ENCODE measurements around the gene MTMR6.

MTMR6 gene

GRCh38 chr13:25286969-25287961, at the start of gene MTMR6:
TSS of gene MTMR6 (minus strand) at chr13:25287488. CDS start at chr13:25287247, 241 bp downstream.
- DNase-seq, result peak; percentile 82

- DNase-seq, result no peak
These were observed 48.6 kb upstream of the MTMR6 start for GRCh38 chr13:25335856-25336255.

- DNase-seq, result no peak
These were observed 43.3 kb upstream of the MTMR6 start for GRCh38 chr13:25330541-25330940.

DNA sequence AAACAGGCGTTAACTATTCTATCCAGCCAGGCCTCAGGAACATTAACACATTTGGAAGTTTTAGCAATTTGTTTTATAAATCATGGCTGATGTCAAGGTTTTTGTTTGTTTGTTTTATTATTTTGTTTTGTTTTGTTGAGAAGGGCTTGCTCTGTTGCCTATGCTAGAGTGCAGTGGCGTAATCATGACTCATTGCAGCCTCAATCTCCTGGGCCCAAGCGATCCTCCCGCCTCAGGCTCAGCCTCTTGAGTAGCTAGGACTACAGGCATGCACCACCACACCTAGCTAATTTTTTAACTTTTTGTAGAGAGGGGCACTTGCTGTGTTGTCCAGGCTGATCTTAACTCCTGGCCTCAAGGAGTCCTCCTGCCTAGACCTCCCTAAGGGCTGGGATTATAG, 42.4 kb upstream of the MTMR6 start:
- no peak for DNase-seq

GRCh38 chr13:25324100-25324499, 36.8 kb upstream of the MTMR6 start:
- no peak for DNase-seq

- DNase-seq, result peak; percentile 65
These were observed 32.5 kb upstream of the MTMR6 start for GRCh38 chr13:25319771-25320170.

DNA sequence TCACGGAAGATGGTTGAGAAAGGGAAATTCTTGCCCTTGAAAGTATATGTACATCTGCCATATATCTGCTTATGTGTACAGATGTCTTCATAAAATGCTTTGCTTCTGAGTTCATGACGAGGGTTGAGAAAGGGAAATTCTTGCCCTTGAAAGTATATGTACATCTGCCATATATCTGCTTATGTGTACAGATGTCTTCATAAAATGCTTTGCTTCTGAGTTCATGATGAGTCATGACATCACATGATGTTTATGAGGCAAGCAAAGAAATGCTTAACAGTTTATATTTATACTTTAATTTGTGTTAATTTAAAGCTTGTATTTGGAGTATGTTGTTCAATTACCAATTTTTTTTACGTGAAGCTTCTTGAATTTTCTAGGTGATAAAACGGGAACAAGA, 31.7 kb upstream of the MTMR6 start:
- peak; percentile 41 for DNase-seq

DNA sequence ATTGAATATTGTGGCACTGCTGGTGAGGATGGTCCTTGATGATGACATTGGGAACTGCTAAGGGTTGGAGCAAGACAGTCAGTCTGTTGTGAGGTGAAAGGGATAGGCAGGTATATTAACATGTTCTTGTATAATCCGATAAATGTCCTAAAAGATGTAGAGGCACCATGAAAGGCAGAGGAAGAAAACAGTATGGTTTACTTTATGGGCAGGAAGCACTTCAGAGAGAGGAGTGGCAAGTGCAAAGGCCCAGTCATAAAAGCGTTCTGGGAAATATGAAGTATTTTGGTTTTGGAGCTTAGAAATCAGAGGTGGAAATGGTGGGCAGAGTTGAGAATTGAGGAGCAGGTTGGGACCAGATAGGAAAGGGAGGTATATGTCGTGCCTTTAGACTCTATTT, 23.6 kb upstream of the MTMR6 start:
- DNase-seq, result no peak

DNA sequence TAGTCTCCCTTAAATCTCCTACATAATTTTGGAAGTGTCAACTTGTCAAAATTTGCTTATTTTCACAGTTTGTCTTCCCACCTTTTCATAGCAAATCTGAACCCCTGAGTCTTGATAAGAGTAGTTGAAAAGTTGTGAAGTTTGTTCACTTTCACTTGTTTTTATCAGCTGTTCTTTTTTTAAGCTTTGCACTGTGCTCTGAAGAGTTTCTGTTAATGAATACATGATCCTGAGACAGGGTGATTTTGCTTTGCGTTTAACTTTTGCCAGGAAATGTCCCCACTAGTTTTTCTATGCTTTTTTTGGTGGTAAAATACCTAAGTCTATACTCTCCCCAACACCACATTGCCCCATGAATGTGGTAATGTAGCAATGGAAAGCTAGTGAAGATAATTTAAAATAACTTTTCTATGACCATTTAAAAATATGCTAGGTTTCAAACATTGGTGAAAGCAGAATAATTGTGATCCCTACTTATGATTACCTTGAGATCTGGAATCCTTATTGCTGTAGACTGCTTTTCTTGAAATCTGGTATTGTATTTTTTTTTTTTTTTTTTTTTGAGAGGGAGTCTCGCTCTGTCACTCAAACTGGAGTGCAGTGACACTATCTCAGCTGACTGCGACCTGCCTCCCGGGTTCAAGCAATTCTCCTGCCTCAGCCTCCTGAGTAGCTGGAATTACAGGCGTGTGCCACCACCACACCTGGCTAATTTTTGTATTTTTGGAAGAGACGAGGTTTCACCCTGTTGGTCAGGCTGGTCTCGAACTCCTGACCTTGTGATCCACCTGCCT, 19.6 kb upstream of the MTMR6 start:
- no peak for DNase-seq

DNA sequence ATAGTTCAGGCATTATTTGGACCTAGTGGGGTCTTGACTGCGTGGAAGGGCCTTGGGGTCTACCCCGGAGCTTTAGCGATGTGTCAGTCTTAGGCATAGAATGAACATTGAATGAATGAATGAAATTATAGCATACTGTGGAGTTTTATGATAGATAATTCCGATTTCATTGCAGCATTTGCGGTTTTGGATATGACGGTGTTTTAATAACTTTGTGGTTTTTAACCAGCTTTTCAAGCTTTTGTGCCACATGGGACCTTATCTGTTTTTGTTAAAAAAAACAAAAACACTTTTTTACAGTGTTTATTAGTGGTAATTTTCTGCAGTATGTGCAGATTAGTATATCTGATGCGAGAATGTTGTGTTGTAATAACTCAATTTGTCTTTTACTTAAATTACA, 14.8 kb upstream of the MTMR6 start:
- no peak for DNase-seq

DNA sequence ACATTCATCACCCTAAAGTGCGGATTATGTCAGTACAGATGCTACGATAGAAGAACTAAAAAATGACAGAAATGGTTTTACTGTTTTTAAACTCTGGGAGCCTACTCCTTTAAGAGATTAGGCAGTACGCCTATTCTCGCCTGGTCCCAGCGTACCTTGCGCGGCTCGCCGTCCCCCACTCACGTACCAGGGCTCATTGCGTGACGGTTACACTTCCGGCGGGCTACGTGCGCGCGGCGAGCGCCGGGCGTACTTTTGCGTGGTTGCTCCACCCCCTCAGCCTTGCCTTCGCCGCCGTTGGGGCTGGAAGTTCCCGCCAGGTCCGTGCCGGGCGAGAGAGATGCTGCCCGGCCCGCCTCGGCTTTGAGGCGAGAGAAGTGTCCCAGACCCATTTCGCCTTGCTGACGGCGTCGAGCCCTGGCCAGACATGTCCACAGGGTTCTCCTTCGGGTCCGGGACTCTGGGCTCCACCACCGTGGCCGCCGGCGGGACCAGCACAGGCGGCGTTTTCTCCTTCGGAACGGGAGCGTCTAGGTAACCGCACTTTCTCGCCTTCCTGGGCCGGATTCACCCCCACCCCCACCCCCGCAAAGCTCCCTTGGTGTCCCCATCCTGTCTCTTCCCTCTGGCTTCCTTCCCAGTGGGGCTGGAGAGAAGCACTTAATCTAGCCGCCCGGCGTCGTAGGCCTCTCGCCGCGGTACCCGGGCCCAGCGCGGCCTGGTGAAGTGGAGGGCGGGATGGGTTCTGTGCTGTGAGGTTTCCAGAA, 14.2 kb upstream of the MTMR6 start, which contains the start of gene NUP58:
Gene NUP58 (plus strand): TSS at position 279 of the 767 bp plus-strand sequence. CDS start 149 bp downstream, at position 428.
- peak; percentile 86 for DNase-seq

GRCh38 chr13:25300861-25301346, 13.6 kb upstream of the MTMR6 start:
- DNase-seq, result no peak

- DNase-seq, result no peak
These were observed 8.4 kb upstream of the MTMR6 start for GRCh38 chr13:25295701-25296100.

DNA sequence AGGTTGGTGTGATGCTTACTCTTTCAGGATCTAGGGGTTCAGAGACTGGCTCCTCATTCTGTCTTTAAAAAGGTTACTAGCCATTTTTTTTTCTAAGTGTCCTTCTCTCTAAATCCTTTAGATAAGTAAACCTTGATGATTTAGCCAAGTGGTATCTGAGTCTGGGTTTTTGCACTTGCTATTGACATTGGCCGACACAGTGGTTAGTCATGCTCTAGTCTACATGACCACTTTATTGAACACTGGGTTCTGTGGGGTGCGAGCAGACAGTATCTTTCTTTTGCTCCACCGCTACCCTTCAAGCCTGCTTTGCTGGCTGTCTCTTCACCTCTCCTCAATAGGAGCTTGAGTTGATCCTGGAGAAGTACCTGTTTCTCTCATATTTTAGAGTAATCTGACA, 7.9 kb upstream of the MTMR6 start:
- DNase-seq, result no peak

- DNase-seq, result peak; percentile 97
These were observed 5.0 kb upstream of the MTMR6 start for GRCh38 chr13:25292301-25292700.

DNA sequence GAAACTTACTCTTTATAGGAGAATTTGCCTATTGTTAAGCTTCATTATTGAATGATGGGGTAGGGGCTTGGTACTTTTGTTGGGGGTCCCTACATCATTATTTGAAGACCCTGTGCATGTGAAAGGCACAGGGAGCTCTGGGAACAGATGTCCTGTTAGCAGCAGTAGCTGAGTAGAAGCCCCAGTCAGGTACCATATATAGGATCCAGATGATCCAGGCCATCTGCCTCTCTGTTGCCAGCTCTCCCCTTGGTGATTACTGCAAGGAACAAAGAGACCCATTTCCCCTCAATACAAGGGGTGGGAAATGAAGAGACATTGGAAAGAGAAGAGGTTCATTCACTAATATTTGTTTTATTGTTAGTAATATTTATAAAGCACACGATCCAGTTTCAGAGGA, 4.4 kb upstream of the MTMR6 start:
- peak; percentile 83 for DNase-seq

- no peak for DNase-seq
These were observed 1.7 kb upstream of the MTMR6 start for GRCh38 chr13:25288966-25289365.

DNA sequence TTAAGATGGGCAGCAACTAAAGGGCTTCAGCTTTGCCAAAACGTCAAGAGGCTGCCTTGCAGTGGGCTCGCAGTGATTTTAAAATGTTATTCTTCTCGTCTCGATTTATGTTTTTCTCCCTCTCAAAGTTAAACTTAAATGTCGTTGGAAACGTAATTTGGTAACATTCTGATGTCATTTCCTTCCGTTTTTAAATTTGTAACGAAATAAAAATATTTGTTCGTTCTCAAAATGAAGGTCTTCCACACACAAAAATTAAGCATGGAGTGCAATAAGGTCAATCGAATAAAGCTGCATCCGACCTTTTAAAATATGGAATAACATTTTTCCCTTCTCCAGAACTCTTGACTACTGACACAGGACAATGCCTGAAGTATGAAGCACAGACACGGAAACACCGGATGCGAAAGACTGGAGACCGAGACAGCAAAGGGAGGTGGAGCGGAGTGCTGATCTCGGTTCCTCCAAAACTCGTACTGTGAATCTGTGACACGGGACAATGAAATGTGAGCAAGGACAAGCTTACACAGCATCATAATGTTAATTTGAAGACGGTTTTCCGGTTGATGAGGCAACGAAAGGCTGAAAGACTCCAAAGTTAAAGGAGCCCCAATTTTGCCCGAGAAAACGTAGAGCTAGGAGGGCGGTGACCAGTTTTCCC, 850 bp downstream of the MTMR6 start:
- DNase-seq, result no peak

GRCh38 chr13:25281935-25282332, 5.4 kb downstream of the MTMR6 start:
- no peak for DNase-seq

DNA sequence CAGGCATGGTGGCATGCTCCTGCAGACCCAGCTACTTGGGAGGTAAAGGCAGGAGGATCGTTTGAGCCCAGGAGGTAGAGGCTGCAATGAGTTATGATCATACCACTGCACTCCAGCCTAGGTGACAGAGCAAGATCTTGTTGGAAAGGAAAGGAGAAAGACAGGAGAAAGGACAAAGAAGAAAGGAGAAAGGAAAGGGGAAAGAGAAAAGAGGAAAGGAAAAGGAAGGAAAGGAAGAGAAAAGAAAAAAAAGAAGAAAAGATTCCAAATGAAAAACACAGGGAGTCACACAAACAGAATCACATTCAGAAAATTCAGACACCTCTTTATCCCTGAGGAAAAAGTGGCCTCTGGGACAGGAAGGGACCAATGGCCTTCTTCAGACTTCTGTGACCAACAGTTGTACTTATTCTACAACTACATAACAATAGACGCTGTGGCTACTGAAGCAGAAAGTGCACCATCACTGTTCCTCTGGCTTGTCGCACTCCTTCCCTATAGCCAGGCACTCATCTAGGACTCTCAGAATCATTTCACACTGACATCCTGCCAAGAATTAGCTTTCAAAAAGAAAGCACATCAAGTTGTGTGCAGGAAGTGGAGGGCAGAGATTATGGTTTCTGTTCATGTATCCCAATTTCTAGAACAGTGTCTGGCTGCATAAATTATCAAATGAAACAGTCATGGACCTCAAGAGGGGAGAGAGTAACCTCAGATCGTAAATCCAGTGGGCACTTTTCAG, 5.9 kb downstream of the MTMR6 start:
- no peak for DNase-seq

DNA sequence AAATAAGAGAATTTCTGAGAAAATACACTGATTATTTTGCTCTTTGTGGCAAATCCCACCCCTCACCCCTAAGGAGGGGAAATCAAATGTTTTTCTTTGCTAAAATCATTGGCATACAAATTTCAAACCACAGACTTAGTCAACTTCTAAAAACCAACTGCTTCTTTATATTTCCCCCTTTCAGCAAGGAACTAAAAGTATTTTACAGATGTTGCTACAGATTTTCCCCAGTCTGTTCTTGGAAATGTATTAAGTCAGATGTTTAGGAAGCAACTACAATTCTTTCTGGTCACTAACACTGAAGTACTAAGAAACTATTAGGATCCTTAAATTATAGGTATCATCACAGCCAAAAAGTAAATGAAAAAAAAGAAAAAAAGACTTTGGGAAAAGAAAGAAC, 6.9 kb downstream of the MTMR6 start:
- DNase-seq, result no peak

Measured in NCI-H524 treated with DMSO at 0.1 percent for 48 hours (cell line).